Endothelial cell of umbilical vein (primary cell): ENCODE results near the gene ABCC5.

Experiments
- EZH2 ChIP-seq: IDR thresholded peaks from 2 replicates; pipeline ENCODE4 v1.6.1; 2012; ENCODE audit warnings: borderline replicate concordance, low read depth, mild to moderate bottlenecking, moderate library complexity, low read length, inconsistent platforms; ENCODE audit not compliant: severe bottlenecking
- GATA2 ChIP-seq: IDR thresholded peaks from 2 replicates; pipeline ENCODE4 v1.7.0; 2011; ENCODE audit warnings: low read depth, mild to moderate bottlenecking, moderate library complexity, mixed read lengths, low read length; ENCODE audit not compliant: insufficient read length, insufficient read depth
- JUN ChIP-seq: IDR thresholded peaks from 2 replicates; pipeline ENCODE4 v1.6.1; 2011; ENCODE audit warnings: borderline replicate concordance, low read depth; ENCODE audit not compliant: insufficient read length, insufficient read depth
- MAX ChIP-seq: IDR thresholded peaks from 2 replicates; pipeline ENCODE4 v1.6.1; 2011; ENCODE audit not compliant: insufficient read depth, insufficient read length
- POLR2A ChIP-seq: IDR thresholded peaks from 2 replicates; pipeline ENCODE4 v1.6.1; 2012; ENCODE audit warnings: low read depth, mild to moderate bottlenecking, control low read depth, low read length
- POLR2AphosphoS5 ChIP-seq: IDR thresholded peaks from 2 replicates; pipeline ENCODE4 v1.6.1; 2012; ENCODE audit warnings: low read depth, mild to moderate bottlenecking, control low read depth, low read length, moderate library complexity; ENCODE audit not compliant: insufficient read depth
- TF ChIP-seq, protein P1 (sequence below), 2 donors: IDR thresholded peaks; 1 replicate in 1 of 2; 2 replicates in 1 of 2; pipeline ENCODE4 v1.5.1; 2011; ENCODE audit warnings: low read length in 2 of 2, mild to moderate bottlenecking in 2 of 2, moderate library complexity in 2 of 2, control low read depth in 1 of 2, inconsistent platforms in 1 of 2, low read depth in 1 of 2; ENCODE audit not compliant: insufficient read depth in 1 of 2; ENCODE audit errors: extremely low read depth in 1 of 2

GRCh38 chr3:183896610-183897009, 121.1 kb downstream of the ABCC5 start:
- TF ChIP-seq, protein P1, sequence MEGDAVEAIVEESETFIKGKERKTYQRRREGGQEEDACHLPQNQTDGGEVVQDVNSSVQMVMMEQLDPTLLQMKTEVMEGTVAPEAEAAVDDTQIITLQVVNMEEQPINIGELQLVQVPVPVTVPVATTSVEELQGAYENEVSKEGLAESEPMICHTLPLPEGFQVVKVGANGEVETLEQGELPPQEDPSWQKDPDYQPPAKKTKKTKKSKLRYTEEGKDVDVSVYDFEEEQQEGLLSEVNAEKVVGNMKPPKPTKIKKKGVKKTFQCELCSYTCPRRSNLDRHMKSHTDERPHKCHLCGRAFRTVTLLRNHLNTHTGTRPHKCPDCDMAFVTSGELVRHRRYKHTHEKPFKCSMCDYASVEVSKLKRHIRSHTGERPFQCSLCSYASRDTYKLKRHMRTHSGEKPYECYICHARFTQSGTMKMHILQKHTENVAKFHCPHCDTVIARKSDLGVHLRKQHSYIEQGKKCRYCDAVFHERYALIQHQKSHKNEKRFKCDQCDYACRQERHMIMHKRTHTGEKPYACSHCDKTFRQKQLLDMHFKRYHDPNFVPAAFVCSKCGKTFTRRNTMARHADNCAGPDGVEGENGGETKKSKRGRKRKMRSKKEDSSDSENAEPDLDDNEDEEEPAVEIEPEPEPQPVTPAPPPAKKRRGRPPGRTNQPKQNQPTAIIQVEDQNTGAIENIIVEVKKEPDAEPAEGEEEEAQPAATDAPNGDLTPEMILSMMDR (IDR thresholded peaks at IDR 0.05; ENCODE audit: extremely low read depth in 1 of 2, insufficient read depth in 1 of 2, low read depth in 1 of 2, low read length in 2 of 2) = no peak
- TF ChIP-seq JUN (no peak), POLR2A (no peak), POLR2AphosphoS5 (no peak), GATA2 (no peak), EZH2 (no peak), MAX (no peak)
